Central memory CD4-positive, alpha-beta T cell (primary cell): ENCODE measurements around the gene KCNJ15.
"Not testable (repeated sequence)": the region's sequence is repeated elsewhere in the genome, so short reads cannot be mapped to it uniquely, and the experiment has no call there.

ENCODE experiments used
- DNase-seq: peaks from one replicate; pipeline ENCODE4 v3.0.0; 2022

Gene KCNJ15

DNA sequence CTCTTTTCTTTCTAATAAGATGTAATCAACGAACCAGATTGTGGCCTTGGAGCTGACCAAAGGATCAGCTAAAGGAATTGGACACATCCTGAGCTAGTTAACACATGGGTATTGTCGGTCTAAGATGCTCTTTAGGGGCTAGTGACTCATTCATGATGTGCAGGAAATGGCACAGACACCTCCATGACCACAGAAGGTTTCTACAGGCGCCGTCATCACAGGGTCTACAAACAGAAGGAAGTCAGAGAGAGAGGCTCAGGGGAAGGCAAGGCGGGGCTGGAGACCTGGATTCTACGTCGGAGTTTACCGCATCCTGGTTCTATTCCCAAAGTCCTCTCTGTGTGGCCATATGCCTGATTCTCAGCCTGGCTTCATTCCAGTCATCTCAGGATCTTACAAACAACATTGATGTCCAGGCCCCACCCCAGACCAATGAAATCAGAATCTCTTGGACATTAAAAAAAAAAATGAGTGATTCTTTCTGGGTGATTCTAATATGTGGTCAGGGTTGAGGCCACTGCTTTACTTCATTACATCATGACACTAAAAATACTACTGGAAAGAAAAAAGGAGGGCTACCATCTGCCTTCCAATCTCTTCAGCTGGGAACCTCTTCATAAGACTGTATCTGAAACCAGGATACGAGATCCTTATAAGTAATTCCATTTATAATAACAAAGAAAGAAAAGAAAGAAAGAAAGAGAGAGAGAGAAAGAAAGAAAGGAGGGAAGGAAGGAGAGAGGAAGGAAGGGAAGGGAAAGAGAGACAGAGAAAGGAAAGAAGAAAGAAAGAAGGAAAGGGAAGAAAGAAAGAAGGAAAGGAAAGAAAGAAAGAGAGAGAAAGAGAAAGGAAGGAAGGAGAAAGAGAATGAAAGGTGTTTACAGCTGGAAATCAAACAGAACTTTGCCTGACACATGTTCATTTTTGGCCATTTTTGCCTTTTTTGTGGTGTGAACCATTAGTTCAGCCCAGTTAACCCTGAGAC, 11.6 kb upstream of the KCNJ15 start:
- peak; percentile 62 for DNase-seq

DNA sequence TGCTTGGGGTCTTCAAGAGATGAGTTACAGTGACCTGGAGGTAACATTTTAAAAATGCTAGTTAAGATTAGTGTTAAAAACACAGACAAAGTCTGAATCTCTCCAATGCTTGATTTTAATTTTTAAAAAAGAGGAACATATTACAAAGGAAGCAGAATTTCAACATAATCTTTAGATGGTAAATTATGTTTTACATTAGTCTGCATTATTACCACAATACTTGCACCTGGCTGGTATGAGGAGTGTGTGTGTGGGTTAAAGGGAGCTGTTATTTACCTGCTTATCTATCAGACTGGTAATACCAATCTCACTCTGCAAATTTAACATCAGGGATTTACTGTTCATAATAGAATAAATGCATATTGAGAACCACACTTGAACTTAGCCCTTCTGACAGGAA, 10.3 kb upstream of the KCNJ15 start:
- no peak for DNase-seq

DNA sequence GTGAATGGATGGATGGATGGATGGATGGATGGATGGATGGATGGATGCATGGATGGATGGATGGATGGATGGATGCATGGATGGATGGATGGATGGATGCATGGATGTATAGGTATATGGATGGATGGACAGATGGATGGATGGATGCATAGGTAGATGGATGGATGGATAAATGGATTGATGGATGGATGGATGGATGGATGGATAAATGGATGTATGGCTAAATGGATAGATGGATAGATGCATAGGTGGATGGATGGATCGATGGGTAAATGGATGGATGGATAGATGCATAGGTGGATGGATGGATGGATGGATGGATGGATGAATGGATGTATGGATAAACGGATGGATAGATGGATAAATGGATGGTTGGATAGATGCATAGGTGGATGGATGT, 9.7 kb upstream of the KCNJ15 start:
- DNase-seq: not testable (repeated sequence)

DNA sequence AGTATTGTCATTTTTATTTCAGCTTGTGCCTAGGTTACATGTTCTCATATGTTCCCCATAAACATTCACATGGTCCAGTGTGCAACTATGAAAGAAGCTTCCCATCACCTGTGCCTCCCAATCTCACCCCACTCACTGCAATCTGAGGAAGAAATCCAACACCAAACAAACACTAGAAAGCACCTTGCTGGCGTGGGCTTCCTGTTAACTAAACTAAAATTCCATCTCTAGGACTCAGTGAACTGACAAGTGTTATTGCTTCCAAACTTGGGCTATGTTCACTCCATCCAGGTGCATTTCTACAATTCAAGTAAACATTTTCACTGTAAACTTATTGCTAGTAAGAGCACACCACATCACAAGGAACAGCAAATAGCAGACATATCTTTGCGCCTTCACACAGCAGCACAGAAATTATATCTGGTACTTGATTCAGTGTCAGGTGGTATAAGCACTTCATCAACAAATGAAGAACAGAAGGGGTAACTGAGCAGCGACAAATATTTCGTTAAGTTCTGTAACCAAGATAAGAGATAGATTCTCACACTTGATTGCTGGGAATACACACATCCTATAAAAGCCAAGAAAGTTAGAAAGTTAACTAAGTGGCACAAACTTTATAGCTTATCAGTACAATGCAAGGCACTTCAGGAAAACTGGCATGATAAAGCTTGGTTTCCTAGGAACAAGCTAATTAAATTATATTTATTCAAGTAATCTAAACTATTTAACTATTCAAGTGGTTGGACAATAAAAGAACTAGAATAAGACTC, 8.9 kb upstream of the KCNJ15 start:
- no peak for DNase-seq

DNA sequence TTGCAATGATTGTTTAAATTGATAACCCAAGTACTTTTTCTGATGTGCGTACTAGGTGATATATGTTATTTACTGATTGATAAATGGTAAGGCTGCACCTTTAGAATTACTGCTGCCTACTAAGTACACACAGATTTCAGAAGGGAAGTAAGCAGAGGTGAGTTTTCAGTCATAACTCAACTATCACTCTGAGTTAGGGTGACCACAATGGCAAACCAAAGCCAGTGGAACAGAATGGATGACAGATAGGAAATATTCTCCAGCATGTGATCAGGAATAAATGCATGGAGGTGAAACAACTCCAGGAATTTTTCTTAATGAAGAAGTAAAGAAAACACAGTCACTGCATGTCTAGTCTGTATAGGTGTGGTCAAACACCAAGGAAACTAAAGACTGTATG, 7.5 kb upstream of the KCNJ15 start:
- no peak for DNase-seq

DNA sequence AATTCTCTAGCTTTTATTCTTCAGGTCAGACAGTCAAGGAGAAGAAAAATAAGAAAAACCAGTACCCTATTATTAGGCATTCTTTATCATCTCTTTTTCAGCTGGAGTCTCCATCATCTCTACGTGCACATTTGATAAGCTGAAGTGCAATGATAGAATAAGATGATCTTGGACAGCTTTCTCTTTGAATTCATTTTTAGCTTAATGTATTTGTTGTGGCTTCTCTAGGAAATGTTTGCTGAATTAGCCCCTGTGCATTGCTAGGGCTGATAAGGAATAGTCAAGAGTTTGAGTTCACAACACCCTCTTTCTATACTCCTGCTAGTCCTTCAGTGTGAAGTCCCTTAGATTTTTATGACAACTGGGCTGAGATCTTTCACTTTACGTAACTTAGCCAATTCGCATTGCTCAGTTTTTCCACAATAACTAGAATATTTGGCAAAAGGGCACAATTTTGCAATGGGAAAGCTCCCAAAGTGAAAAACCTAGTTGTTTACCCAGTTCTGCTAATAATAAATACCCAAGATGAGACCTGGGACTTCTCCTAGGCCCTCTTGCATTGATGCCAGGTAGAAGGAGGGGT, 7.0 kb upstream of the KCNJ15 start:
- no peak for DNase-seq

DNA sequence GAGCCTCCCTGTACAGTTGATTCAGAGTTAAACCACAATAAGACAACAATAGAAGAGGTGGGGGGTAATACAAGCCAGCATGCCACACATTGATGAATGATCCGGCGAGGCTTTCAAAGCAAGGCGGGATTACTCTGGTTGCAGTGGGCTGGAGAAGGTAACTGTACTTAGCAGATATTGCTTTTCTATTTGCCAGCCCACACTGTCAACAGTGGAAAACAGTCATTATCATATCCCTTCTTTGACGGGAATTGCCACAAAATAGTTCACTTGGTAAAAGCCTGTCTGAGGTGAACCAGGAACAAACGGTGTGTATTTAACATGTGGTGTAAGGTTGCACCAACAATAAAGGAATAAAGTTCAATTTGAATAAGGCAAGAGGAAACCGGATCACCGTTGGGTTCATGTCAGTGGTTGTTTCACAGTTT, 5.8 kb upstream of the KCNJ15 start:
- no peak for DNase-seq

DNA sequence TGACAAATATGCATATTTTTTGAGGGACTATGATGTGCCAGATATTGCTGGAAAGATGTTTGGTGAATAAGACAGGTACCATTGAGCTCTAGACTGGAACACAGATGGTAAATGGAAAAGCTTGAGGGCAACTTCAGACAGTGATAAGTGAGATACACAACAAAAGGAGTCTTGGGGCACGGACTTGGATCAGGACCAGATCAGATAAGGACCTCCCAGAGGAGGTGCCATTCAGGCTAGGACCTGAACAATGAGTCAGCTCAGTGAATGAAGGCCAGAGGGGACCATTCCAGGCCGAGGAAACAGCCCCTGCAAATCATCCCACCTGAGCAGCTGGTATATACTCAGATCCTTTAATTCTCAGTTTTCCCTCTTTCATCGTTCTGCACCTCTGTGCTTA, 1.8 kb upstream of the KCNJ15 start:
- DNase-seq: no peak

DNA sequence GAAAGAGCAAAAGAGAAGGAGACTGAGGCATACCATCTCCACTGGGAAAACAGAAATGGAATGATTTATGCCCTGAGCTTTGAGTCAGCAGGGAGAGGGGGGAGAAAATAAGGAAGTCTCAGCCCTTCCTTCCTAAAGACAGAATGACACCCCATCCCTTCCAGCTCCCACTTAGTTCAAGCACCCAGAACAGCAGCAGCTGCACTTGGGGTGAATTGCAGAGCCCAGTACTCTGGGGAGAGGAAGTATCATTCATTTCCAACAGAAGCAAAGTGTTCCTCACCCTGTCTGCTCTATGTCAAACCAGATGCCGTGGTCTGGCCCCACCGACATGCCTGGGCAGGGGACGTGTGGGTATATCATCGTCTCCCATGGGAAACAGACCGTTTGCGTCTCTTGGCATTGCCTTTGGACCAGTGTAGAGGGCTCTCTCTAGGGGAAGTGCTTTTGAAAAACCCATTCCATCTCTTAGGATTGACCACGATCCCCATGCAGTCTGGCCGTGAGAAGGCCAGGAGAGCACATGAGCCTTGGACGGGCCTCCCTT, 1.1 kb upstream of the KCNJ15 start:
- DNase-seq: no peak

DNA sequence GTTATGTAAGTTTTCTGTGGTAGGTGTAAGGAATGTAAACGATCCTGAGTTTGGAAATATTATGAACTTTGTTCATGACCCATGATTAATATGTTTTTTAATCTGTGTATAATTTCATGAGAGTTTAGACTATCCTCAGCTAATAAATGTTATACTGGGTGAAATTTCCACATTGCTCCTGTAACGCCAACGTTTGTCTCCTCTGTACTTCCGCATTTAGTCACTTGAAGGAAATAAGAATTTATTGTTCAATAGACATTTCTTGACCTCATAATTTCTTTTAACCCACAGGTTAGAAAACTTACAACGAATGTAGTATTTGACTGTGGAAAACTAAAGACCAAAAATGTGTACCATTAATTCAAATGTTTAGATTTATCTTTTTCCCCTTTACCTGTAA, 876 bp downstream of the KCNJ15 start:
- DNase-seq: no peak

DNA sequence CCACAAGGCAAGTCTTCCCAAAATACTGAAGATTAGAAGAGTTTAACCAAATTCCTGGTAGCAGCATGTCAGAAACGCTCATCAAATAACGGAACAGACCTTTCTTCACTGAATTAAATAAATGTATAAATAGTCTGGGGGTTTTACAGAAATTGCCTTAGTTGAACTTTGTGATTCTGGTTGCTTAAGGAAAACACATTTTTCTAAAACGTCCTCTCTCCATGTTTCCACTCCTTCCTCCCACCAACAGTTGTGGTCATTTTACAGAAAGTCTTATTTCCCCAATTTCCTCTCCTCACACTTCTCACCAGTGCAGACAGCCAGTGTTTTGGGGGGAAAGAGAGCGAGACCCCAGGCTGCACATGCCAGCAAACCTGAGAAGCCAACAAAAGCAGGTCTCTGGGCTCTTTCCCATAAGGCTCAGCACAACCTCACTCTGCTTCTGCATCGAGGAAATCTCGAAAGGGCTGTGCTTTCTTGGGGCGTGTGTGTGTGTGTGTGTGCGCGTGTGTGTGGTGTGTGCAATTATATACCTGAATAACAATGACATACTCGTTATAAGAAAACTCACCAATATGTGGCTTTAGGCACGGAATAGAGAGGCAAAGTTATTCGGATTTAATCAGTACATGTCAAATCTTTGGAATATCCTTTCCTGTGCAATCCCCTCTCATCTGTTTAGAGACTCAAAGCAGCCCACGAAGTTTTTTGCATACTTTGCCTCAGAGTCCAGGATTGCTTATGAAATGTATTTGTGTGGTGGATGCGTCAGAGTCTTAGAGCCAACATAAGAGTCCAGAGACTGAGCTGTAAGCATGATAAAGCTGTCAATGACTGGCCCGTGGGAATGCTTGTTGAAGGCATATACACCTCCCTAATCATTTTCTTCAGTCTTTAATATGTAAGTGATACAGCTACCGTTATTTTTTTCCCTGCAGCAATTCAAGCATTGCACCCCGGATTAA, 2.0 kb downstream of the KCNJ15 start:
- DNase-seq: no peak

DNA sequence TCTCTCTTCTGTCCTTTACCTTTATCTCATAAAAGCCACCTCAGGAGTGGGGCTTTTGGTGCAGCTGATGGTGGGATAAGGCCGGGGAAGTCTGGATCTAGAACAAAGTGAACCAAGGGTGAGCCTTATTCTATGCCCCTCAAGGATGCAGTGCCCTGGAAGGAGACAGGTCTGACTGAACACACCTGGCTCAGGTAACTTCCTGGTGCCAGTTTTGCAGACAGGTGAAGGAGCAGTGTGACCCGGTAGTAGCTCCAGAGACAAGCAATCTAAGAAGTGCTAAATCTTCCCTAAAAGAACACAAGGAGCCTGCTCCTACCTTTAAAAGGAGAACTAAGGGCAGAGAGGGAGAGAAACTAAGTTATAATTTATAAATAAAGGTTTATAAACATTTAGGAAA, 2.9 kb downstream of the KCNJ15 start:
- no peak for DNase-seq

DNA sequence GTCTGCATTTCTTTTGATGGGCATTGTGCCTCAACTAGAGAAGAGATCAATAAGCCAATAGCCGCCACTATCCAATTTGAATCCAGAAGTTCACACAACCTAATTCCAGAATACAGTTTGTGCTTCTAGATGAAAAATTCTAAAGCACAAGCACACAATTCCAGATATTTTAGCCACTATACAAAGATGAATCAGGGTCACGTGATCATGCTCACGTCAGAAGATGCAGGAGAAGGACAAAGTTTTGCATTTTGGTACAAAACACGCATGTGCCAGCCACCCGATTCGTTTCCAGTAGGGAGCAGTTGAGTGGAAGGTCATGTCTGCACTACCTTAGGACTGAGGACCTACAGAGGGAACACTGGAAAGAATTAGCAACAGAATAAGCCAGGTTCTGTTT, 3.6 kb downstream of the KCNJ15 start:
- DNase-seq: no peak

DNA sequence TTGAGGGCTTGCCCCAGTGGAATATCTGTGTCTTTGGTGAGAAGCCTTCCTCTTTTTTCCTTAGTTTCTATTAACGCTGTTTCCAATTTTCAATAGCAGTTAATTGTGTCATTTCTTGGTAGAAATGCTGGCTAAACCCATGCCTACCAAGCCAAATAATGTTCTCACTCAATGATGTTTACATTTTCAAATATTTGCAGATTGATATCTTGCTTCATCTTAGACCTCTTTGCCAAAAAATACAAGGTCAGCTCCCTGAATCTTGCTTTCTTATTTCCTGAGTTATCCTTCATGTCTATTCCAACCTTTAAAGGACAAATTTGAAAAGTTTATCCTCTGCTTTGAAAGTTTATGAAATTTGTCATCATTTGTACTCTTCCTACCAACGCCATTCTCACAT, 5.1 kb downstream of the KCNJ15 start:
- no peak for DNase-seq

DNA sequence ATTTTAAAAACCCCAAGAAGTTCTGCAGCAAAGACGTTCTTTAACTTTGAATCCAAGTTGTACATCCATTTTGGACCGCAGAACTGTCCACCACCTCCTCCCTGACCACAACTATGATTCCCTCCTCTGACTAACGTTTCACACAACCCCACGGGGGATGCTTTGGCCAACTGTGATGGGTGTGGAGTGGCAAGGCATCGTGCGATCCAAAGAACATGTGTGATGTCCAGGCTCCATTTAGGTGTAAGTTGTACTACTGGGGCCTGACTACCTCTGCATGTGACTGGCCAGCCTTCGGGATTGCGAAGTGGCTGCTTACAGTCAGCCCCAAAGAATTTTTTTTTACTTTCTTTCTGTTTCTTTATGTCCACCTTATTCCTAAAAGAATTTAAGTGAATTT, 6.7 kb downstream of the KCNJ15 start:
- DNase-seq: no peak

DNA sequence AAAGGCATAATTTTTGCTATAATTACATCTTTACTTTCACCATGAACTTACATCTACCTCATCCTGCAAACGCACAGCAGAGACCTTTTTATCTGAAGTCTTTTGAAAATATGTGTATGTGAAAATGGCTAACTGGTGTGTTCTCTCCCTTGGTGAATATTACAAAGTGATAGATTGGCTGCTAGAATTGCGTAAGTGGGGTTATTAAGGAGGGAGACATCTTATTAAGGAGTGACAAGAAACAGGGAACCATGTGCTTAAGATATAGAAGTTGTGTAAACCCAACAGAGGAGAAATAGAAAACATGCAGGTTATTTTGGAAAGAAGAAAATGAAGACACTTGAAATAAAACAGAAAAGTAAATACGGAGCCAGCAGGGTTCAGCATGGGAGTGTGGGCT, 7.8 kb downstream of the KCNJ15 start:
- DNase-seq: no peak

DNA sequence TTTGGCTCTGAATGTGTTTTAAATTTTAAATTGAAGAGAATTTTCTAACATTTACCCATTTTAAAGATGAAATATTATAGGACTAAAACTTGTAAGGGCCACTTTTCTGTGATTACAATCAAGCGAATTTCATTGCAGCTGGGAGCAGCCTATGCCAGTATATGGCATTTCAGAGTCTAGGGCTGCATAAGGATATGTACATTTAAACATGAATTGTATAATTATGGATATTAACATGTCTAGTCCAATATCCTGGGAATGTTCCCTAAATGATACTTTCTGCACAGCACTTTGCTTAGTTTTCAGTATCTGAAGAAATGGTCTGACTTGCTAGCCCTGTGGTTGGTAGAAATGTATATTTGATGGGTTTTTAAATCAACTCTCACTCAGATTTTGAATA, 8.4 kb downstream of the KCNJ15 start:
- no peak for DNase-seq

DNA sequence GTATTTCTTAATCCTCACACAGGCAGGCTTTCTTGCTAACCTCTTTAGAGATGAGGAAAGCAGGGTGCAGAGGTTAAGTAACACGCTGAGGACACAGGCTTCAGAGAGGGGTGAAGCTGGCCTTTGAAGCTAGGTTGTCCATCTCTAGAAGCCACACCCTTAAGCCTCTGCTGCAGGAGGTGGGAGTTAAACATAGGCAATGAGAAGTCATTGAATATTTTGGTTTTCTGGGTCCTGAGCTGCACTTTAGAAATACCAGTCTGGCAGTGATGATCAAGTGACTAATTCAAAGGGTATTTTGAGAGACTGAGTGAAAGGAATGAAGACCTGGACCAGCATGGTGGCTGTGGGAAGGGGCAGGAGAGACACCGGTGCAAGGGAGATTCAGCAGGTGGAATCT, 9.9 kb downstream of the KCNJ15 start:
- DNase-seq: no peak

DNA sequence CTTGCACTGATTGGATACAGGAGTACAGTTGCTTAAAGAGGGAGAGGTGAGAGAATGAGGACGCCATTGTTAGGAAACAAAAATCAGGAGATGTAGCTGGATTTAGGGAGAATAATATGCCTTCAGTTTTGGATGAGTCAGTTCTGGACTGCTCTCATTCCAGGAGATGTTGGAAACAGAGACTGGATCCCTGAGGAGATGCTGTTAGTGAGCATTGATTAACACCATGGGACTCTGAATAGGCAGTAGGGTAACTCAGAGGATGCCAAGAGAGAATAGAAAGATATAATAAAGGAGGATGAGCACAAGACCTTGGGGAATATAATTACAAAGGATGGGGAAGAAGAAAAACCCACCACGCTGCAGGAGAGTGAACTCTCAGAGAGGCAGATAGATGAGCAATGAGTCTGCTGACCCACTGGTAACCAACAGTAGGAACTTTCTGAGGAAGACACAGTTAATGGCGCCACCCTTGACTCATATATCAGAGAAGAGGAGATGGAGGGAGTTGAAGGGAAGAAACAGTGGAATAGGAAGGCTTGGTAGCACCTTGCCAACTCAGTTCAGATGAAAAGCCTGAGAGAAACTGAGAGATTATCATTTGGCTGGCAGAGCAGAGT, 10.5 kb downstream of the KCNJ15 start:
- no peak for DNase-seq

DNA sequence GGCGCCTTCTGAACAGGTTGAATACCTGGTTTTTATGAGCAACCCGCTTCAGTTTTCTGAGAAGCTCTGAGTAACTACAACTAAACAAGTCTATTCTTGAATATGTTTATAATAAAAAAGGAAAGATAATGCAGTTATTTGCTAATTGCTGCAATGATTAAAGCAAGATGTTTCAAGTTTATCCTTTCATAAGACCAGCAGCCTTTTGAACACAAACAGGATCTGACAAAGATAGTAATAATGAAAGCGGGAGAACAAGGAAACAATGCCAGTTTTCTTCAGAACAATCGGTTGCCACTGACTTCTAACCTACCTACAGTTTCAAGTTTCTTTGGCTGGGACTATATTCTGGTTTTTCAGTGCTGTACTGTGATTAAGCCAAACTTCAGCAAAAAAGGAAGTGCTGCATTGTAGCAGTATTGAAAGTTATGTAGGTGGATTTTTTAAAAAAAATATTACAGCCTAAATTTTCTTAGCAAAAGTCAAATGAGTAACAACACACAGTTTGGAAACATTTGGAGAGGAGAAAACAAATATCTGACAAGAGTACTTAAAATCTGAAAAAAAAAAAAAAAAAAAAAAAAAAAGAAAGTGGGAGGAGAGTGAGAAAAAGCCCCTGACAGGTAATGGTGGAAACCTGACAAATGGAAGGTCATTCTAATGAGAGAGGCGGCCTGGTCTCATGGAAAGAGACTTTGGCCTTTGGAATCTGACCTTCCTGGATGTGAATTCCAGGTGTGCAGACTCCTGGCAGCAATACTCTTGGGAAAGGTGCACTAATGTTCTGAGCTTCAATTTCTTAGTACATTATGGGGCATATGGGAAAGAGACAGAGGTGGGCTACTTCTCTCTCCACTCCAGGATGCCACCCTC, 11.4 kb downstream of the KCNJ15 start:
- DNase-seq: no peak
